BLaER1 (cell line): ENCODE measurements around the gene OTOP2.

ENCODE experiments used
- H3K27ac ChIP-seq: shearing (Covaris generic); formaldehyde crosslinking; 2 replicates; pipeline ENCODE4 v1.8.1; 2022
- H3K27me3 ChIP-seq: shearing (Covaris generic); formaldehyde crosslinking; 2 replicates; pipeline ENCODE4 v1.8.1; 2022
- H3K36me3 ChIP-seq: shearing (Covaris generic); formaldehyde crosslinking; 2 replicates; pipeline ENCODE4 v1.8.1; 2022
- H3K4me1 ChIP-seq: shearing (Covaris generic); formaldehyde crosslinking; 2 replicates; pipeline ENCODE4 v1.8.1; 2022
- H3K4me2 ChIP-seq: shearing (Covaris generic); formaldehyde crosslinking; 2 replicates; pipeline ENCODE4 v1.8.1; 2022
- H3K4me3 ChIP-seq: shearing (Covaris generic); formaldehyde crosslinking; 2 replicates; pipeline ENCODE4 v1.8.1; 2022
- H3K9ac ChIP-seq: shearing (Covaris generic); formaldehyde crosslinking; 2 replicates; pipeline ENCODE4 v1.8.1; 2022
- H3K9me3 ChIP-seq: shearing (Covaris generic); formaldehyde crosslinking; 2 replicates; pipeline ENCODE4 v1.8.1; 2022
- H4K20me1 ChIP-seq: shearing (Covaris generic); formaldehyde crosslinking; 2 replicates; pipeline ENCODE4 v1.8.1; 2022
- Cebpa-rat ChIP-seq: shearing (Covaris generic); IDR thresholded peaks from 2 replicates; pipeline ENCODE4 v1.8.1; 2022

OTOP2 gene

GRCh38 chr17:74916851-74917199 is 7.2 kb upstream of the OTOP2 start:
- peaks cover 31% of the 10 kb centered on the region for H3K27me3 ChIP-seq
- H3K4me3 ChIP-seq = no peak overlapping the region
- no peak overlapping the region for H3K27ac ChIP-seq
- TF ChIP-seq Cebpa-rat = no peak
- no peaks in the 10 kb centered on the region for H3K36me3 ChIP-seq
- 0 out of 2 replicates have a peak, but pooled peaks cover 3% of the 10 kb centered on the region for H3K9me3 ChIP-seq
- no peaks in the 10 kb centered on the region for H3K4me1 ChIP-seq
- H4K20me1 ChIP-seq = peaks cover 11% of the 10 kb centered on the region; the same call in 1 of the 2 replicates
- no peak overlapping the region for H3K4me2 ChIP-seq
- no peak overlapping the region for H3K9ac ChIP-seq

GRCh38 chr17:74917430-74917829 is 6.6 kb upstream of the OTOP2 start:
- H3K9ac ChIP-seq = no peak overlapping the region
- H3K27ac ChIP-seq = no peak overlapping the region
- H3K27me3 ChIP-seq = peaks cover 37% of the 10 kb centered on the region
- H3K9me3 ChIP-seq = 0 out of 2 replicates have a peak, but pooled peaks cover 3% of the 10 kb centered on the region
- TF ChIP-seq Cebpa-rat = no peak
- H4K20me1 ChIP-seq = peaks cover 11% of the 10 kb centered on the region; the same call in 1 of the 2 replicates
- H3K36me3 ChIP-seq = no peaks in the 10 kb centered on the region
- H3K4me3 ChIP-seq = no peak overlapping the region
- no peaks in the 10 kb centered on the region for H3K4me1 ChIP-seq
- no peak overlapping the region for H3K4me2 ChIP-seq

GRCh38 chr17:74918906-74919305 is 5.2 kb upstream of the OTOP2 start:
- no peaks in the 10 kb centered on the region for H3K36me3 ChIP-seq
- H3K27ac ChIP-seq = no peak overlapping the region
- no peak overlapping the region for H3K4me2 ChIP-seq
- no peak for TF ChIP-seq Cebpa-rat
- H3K9ac ChIP-seq = no peak overlapping the region
- no peak overlapping the region for H3K4me3 ChIP-seq
- H4K20me1 ChIP-seq = peaks cover 11% of the 10 kb centered on the region; the same call in 1 of the 2 replicates
- H3K27me3 ChIP-seq = peaks cover 52% of the 10 kb centered on the region
- H3K9me3 ChIP-seq = 0 out of 2 replicates have a peak, but pooled peaks cover under 1% of the 10 kb centered on the region
- H3K4me1 ChIP-seq = no peaks in the 10 kb centered on the region

GRCh38 chr17:74919440-74920305 is 4.4 kb upstream of the OTOP2 start:
- H3K9me3 ChIP-seq = no peaks in the 10 kb centered on the region
- peak overlapping the region; percentile 40 for H3K4me2 ChIP-seq
- no peak overlapping the region for H3K4me3 ChIP-seq
- H3K27me3 ChIP-seq = peaks cover 60% of the 10 kb centered on the region
- no peaks in the 10 kb centered on the region for H3K36me3 ChIP-seq
- H4K20me1 ChIP-seq = peaks cover 11% of the 10 kb centered on the region; the same call in 1 of the 2 replicates
- H3K9ac ChIP-seq = no peak overlapping the region
- H3K27ac ChIP-seq = no peak overlapping the region
- TF ChIP-seq Cebpa-rat = no peak
- no peaks in the 10 kb centered on the region for H3K4me1 ChIP-seq

- TF ChIP-seq Cebpa-rat = no peak
Measured at GRCh38 chr17:74920306-74920620, 3.8 kb upstream of the OTOP2 start.

GRCh38 chr17:74920642-74921025 is 3.4 kb upstream of the OTOP2 start:
- Histone ChIP-seq H3K4me1 (no peaks in the 10 kb centered on the region), H3K9ac (no peak overlapping the region), H3K4me3 (no peak overlapping the region), H3K27ac (no peak overlapping the region), H4K20me1 (peaks cover 11% of the 10 kb centered on the region; the same call in 1 of the 2 replicates), H3K4me2 (no peak overlapping the region), H3K36me3 (no peaks in the 10 kb centered on the region), H3K27me3 (peaks cover 69% of the 10 kb centered on the region), H3K9me3 (no peaks in the 10 kb centered on the region)
- no peak for TF ChIP-seq Cebpa-rat

More at GRCh38 chr17:74920306-74920620, 3.8 kb upstream of the OTOP2 start:
- Histone ChIP-seq H3K36me3 (no peaks in the 10 kb centered on the region), H3K9ac (no peak overlapping the region), H3K4me2 (no peak overlapping the region), H3K27me3 (peaks cover 66% of the 10 kb centered on the region), H4K20me1 (peaks cover 11% of the 10 kb centered on the region; the same call in 1 of the 2 replicates), H3K27ac (no peak overlapping the region), H3K4me1 (no peaks in the 10 kb centered on the region), H3K4me3 (no peak overlapping the region), H3K9me3 (no peaks in the 10 kb centered on the region)

GRCh38 chr17:74921026-74921681 is 2.9 kb upstream of the OTOP2 start:
- Histone ChIP-seq H3K9ac (no peak overlapping the region), H3K36me3 (no peaks in the 10 kb centered on the region), H3K9me3 (no peaks in the 10 kb centered on the region), H4K20me1 (peaks cover 11% of the 10 kb centered on the region; the same call in 1 of the 2 replicates), H3K4me2 (no peak overlapping the region), H3K4me3 (no peak overlapping the region), H3K27me3 (peaks cover 75% of the 10 kb centered on the region), H3K27ac (no peak overlapping the region), H3K4me1 (no peaks in the 10 kb centered on the region)
- no peak for TF ChIP-seq Cebpa-rat

GRCh38 chr17:74921769-74922168 is 2.3 kb upstream of the OTOP2 start:
- Histone ChIP-seq H3K27ac (no peak overlapping the region), H3K9me3 (no peaks in the 10 kb centered on the region), H3K4me3 (no peak overlapping the region), H3K27me3 (peaks cover 79% of the 10 kb centered on the region), H3K36me3 (no peaks in the 10 kb centered on the region), H3K4me2 (no peak overlapping the region), H3K4me1 (no peaks in the 10 kb centered on the region), H3K9ac (no peak overlapping the region), H4K20me1 (peaks cover 11% of the 10 kb centered on the region; the same call in 1 of the 2 replicates)
- TF ChIP-seq Cebpa-rat = no peak

- H3K9ac ChIP-seq = no peak overlapping the region
- H3K27me3 ChIP-seq = peaks cover 83% of the 10 kb centered on the region
- H3K36me3 ChIP-seq = no peaks in the 10 kb centered on the region
- H3K4me2 ChIP-seq = no peak overlapping the region
- H3K4me3 ChIP-seq = no peak overlapping the region
- peaks cover 11% of the 10 kb centered on the region; the same call in 1 of the 2 replicates for H4K20me1 ChIP-seq
- no peak for TF ChIP-seq Cebpa-rat
- H3K9me3 ChIP-seq = no peaks in the 10 kb centered on the region
- H3K4me1 ChIP-seq = no peaks in the 10 kb centered on the region
- H3K27ac ChIP-seq = no peak overlapping the region
Measured at GRCh38 chr17:74922172-74922571, 1.9 kb upstream of the OTOP2 start.
